ENCODE results near the gene CCDC170.

DNA sequence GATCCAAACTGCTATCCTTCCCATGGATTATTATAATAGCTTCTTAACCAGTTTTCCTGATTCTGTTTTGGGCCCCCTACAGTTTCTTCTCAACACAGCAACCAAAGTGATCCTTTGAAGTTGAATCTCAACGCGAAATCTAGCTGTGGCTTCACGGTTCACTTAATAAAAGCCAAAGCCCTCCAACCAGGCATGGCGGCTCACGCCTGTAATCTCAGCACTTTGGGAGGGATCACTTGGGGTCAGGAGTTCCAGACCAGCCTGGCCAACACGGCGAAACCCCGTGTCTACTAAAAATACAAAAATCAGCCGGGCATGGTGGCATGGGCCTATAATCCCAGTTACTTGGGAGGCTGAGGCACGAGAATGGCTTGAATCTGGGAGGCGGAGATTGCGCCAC lies 45.2 kb upstream of the CCDC170 start:
- TF ChIP-seq EZH2 (IDR thresholded peaks at IDR 0.05) (no peak), POLR2AphosphoS5 (IDR thresholded peaks at IDR 0.05; ENCODE audit: borderline replicate concordance, low read depth, low read length) (no peak)
